Hepatocyte (in vitro differentiated cells): ENCODE data around the gene BCOR. TPM values are rescaled to one million over a fixed set of nuclear protein-coding genes. Genes with fewer than 3 reads are reported as not detected.

ENCODE experiments used
- DNase-seq: peaks from one replicate; pipeline ENCODE4 v3.0.0-alpha.2; 2016; ENCODE audit warnings: low spot score
- H2AFZ ChIP-seq: fragments of 200-600 bp; sonication (generic); 2 replicates; pipeline ENCODE4 v1.6.0; 2016; ENCODE audit warnings: antibody characterized with exemption, mild to moderate bottlenecking
- H3K27ac ChIP-seq: fragments of 200-600 bp; sonication (generic); 2 replicates; pipeline ENCODE4 v1.5.1; 2016; ENCODE audit warnings: mild to moderate bottlenecking
- H3K27me3 ChIP-seq: fragments of 200-600 bp; sonication (generic); 2 replicates; pipeline ENCODE4 v1.6.1; 2016
- H3K36me3 ChIP-seq: fragments of 200-600 bp; sonication (generic); replicated peaks from 2 replicates; pipeline ENCODE4 v1.5.1; 2016; ENCODE audit warnings: low read depth; ENCODE audit not compliant: insufficient read depth
- H3K4me1 ChIP-seq: fragments of 200-600 bp; sonication (generic); 2 replicates; pipeline ENCODE4 v1.5.1; 2016; ENCODE audit warnings: mild to moderate bottlenecking, moderate library complexity; ENCODE audit not compliant: insufficient read depth
- H3K4me2 ChIP-seq: fragments of 200-600 bp; sonication (generic); 2 replicates; pipeline ENCODE4 v1.6.0; 2016
- H3K4me3 ChIP-seq: fragments of 200-600 bp; sonication (generic); 2 replicates; pipeline ENCODE4 v1.5.1; 2016; ENCODE audit warnings: mild to moderate bottlenecking
- H3K79me2 ChIP-seq: fragments of 200-600 bp; sonication (generic); 2 replicates; pipeline ENCODE4 v1.6.0; 2017; ENCODE audit warnings: mild to moderate bottlenecking
- H3K9me2 ChIP-seq: fragments of 200-600 bp; sonication (generic); replicated peaks from 2 replicates; pipeline ENCODE4 v1.6.0; 2017; ENCODE audit warnings: mild to moderate bottlenecking; ENCODE audit not compliant: insufficient read depth
- H3K9me3 ChIP-seq: fragments of 200-600 bp; sonication (generic); 2 replicates; pipeline ENCODE4 v1.5.1; 2016; ENCODE audit warnings: low read depth, mild to moderate bottlenecking
- H4K20me1 ChIP-seq: fragments of 200-600 bp; sonication (generic); 2 replicates; pipeline ENCODE4 v1.6.0; 2016; ENCODE audit warnings: mild to moderate bottlenecking; ENCODE audit not compliant: insufficient read depth, poor library complexity, severe bottlenecking
- EZH2 ChIP-seq: fragments of 200-600 bp; sonication (generic); IDR thresholded peaks from 2 replicates; pipeline ENCODE4 v1.6.1; 2016; ENCODE audit warnings: antibody characterized with exemption, mild to moderate bottlenecking, borderline replicate concordance
- EZH2phosphoT487 ChIP-seq: fragments of 200-600 bp; sonication (generic); IDR thresholded peaks from one replicate; pipeline ENCODE4 v1.6.1; 2018; ENCODE audit warnings: antibody characterized with exemption, mild to moderate bottlenecking, low read depth, moderate library complexity; ENCODE audit not compliant: unreplicated experiment, severe bottlenecking
- WGBS: methylation state at CpG from one replicate; pipeline ENCODE4 v1.1.6; 2016; ENCODE audit warnings: low lambda C conversion rate; ENCODE audit errors: missing lambda C conversion rate; 5-methylcytosine and 5-hydroxymethylcytosine counted together
- polyA plus RNA-seq: library from polyadenylated mRNA; unstranded; fragments of >200 nt; fragmentation: Nextera tagmentation; extraction: Ambion mirVana; gene quantifications from 2 replicates; pipeline ENCODE4 v1.2.1, GENCODE V29; 2016
- total RNA-seq: library from RNA; depleted of rRNA; stranded (reverse); fragments of >200 nt; gene quantifications from 2 replicates; pipeline ENCODE4 v1.2.3, GENCODE V29; 2014
- TF ChIP-seq, protein P1 (sequence below): fragments of 200-600 bp; sonication (generic); IDR thresholded peaks from 2 replicates; pipeline ENCODE4 v1.5.1; 2016; ENCODE audit warnings: antibody characterized with exemption, mild to moderate bottlenecking; ENCODE audit not compliant: poor library complexity

Gene BCOR
- total and polyA plus RNA-seq, 2 experiments from 2014 or later, result 13.6 to 22.9 TPM

DNA sequence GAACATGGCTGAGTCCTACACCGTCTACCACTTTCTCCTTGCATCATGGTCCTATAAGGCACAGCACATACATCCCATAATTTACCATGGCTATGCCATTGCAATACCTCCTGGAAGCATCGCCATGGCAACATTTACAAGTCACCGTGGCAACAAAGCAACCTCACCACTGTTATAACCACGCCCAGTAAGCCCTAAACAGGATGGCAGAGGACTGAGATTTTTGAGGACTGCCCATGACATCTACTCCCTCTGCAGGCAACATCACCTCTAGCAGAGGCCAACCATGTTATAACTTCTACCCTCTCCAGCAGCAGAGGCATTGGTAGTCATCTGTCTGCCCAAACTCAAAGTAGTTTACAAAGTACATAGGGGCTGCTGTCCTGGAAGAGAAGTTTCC is 29.7 kb downstream of the BCOR start:
- Histone ChIP-seq H3K9me2 (no peaks in the 10 kb centered on the region), H3K9me3 (no peaks in the 10 kb centered on the region), H3K4me3 (no peak overlapping the region), H3K36me3 (no peaks in the 10 kb centered on the region), H3K79me2 (peaks cover 3% of the 10 kb centered on the region), H2AFZ (no peak overlapping the region), H3K4me2 (no peak overlapping the region), H3K4me1 (peaks cover 2% of the 10 kb centered on the region), H3K27me3 (no peaks in the 10 kb centered on the region), H3K27ac (no peak overlapping the region), H4K20me1 (no peaks in the 10 kb centered on the region)
- 90% methylated on average over 4 of the region's 4 CpGs for WGBS
- TF ChIP-seq EZH2phosphoT487, result no peak
- TF ChIP-seq, protein P1, sequence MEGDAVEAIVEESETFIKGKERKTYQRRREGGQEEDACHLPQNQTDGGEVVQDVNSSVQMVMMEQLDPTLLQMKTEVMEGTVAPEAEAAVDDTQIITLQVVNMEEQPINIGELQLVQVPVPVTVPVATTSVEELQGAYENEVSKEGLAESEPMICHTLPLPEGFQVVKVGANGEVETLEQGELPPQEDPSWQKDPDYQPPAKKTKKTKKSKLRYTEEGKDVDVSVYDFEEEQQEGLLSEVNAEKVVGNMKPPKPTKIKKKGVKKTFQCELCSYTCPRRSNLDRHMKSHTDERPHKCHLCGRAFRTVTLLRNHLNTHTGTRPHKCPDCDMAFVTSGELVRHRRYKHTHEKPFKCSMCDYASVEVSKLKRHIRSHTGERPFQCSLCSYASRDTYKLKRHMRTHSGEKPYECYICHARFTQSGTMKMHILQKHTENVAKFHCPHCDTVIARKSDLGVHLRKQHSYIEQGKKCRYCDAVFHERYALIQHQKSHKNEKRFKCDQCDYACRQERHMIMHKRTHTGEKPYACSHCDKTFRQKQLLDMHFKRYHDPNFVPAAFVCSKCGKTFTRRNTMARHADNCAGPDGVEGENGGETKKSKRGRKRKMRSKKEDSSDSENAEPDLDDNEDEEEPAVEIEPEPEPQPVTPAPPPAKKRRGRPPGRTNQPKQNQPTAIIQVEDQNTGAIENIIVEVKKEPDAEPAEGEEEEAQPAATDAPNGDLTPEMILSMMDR, result no peak
- TF ChIP-seq EZH2, result no peak
- DNase-seq, result no peak

DNA sequence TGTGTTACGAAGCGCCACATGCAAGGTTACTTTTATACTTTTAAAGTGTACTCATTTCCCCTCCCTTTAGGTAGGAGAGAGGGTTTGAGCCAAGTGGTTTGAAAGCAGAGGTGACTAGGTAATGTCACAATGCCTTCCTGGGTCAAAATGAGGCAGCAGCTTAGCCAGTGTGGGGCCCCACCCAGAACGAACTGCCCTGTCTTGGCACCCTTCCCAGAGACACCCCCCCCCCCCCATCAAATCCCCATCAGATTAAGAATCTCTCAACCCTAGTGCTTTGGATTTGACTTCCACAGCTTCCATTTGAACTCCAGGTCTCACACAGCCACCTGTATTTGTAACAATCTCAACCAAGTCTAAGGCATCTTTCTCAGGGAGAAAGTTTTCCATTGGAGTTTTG is 31.1 kb downstream of the BCOR start:
- Histone ChIP-seq H3K4me1 (peaks cover 8% of the 10 kb centered on the region), H3K9me2 (no peaks in the 10 kb centered on the region), H3K9me3 (no peaks in the 10 kb centered on the region), H3K79me2 (no peaks in the 10 kb centered on the region), H3K4me2 (no peak overlapping the region), H2AFZ (no peak overlapping the region), H3K36me3 (no peaks in the 10 kb centered on the region), H3K27me3 (no peaks in the 10 kb centered on the region), H3K4me3 (no peak overlapping the region), H4K20me1 (no peaks in the 10 kb centered on the region), H3K27ac (no peak overlapping the region)
- DNase-seq, result no peak
- WGBS, result 87% methylated on average over 3 of the region's 3 CpGs
- TF ChIP-seq EZH2phosphoT487, result no peak
- TF ChIP-seq, protein P1, result no peak
- no peak for TF ChIP-seq EZH2

DNA sequence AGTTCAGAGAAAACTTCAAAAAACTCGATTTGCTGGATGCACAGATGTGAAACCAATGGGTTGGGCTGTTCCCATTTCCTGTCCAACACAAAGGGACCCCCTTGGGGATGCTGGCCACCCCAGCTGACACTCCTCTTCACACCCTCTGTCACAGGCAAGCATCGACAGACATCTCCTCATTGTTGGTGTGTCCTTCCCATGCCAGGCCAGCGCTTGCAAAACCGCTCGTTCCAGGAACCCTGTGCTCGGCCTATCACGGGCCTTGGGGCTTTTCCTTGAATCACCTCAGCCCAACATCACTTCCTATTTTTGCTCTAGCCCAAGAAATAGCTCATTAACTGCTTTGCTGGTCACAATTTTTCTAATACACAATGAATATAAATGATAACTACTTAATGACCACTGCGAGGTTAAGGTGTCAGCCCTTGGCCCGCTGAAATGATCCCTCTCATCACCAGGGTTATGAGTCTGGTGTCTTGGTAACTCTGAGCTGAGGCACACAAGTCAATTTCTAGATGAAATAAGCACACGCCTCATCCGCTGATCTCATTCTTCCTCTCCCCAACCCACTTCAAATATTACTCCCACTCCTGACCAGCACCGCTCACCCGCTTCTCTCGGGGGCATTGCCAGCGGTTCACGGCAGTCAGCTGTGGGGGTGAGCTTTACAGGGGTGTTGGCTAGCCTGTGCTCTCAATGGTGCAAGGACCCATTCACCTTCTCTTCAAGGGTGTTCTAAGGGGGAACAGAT is 32.3 kb downstream of the BCOR start:
- Histone ChIP-seq H3K79me2 (no peaks in the 10 kb centered on the region), H3K27ac (no peak overlapping the region), H3K27me3 (no peaks in the 10 kb centered on the region), H4K20me1 (no peaks in the 10 kb centered on the region), H3K4me2 (no peak overlapping the region), H2AFZ (no peak overlapping the region), H3K9me3 (no peaks in the 10 kb centered on the region), H3K9me2 (no peaks in the 10 kb centered on the region), H3K36me3 (no peaks in the 10 kb centered on the region), H3K4me3 (no peak overlapping the region), H3K4me1 (peaks cover 9% of the 10 kb centered on the region)
- no peak for DNase-seq
- TF ChIP-seq, protein P1, result no peak
- TF ChIP-seq EZH2phosphoT487 (no peak), EZH2 (no peak)
- 93% methylated on average over 16 of the region's 16 CpGs for WGBS
